PC-3 (cell line): Measurements from ENCODE around the gene ATP6V1E1.

Experiments
- CTCF ChIP-seq: fragments of 300-600 bp; sonication (generic); conservative IDR thresholded peaks from 2 replicates; pipeline ENCODE4 v1.5.1; 2017; ENCODE audit warnings: antibody characterized with exemption, low read depth, mild to moderate bottlenecking, low read length
- EZH2 ChIP-seq: fragments of 300-600 bp; sonication (generic); IDR thresholded peaks from one replicate; pipeline ENCODE4 v1.6.1; 2017; ENCODE audit warnings: antibody characterized with exemption, mild to moderate bottlenecking, low read length; ENCODE audit not compliant: unreplicated experiment
- EZH2phosphoT487 ChIP-seq: fragments of 300-600 bp; sonication (generic); IDR thresholded peaks from 2 replicates; pipeline ENCODE4 v1.6.1; 2018; ENCODE audit warnings: mild to moderate bottlenecking, antibody characterized with exemption, low read length, borderline replicate concordance

- TF ChIP-seq EZH2, result no peak
- TF ChIP-seq CTCF, result no peak
- no peak for TF ChIP-seq EZH2phosphoT487
These were observed 79.9 kb downstream of the ATP6V1E1 start for GRCh38 chr22:17548756-17549035.
